GM19193 (cell line): Measurements from ENCODE around the gene COL7A1.

Source experiments
- POLR2A ChIP-seq: IDR thresholded peaks from 4 replicates; pipeline ENCODE4 v1.6.1; 2011; ENCODE audit not compliant: insufficient read depth, insufficient read length; ENCODE audit errors: extremely low read depth

Gene COL7A1

GRCh38 chr3:48628277-48629017 is 33.3 kb upstream of the COL7A1 start:
- no peak for TF ChIP-seq POLR2A

GRCh38 chr3:48625600-48625999 is 30.5 kb upstream of the COL7A1 start:
- no peak for TF ChIP-seq POLR2A

GRCh38 chr3:48624767-48625166 is 29.6 kb upstream of the COL7A1 start:
- TF ChIP-seq POLR2A, result no peak

- no peak for TF ChIP-seq POLR2A
These were observed 28.9 kb upstream of the COL7A1 start for GRCh38 chr3:48623851-48624547.

GRCh38 chr3:48621461-48621869 is 26.3 kb upstream of the COL7A1 start, which contains the start of gene TMEM89:
Gene TMEM89, minus strand, starts transcription at chr3:48621769. Its CDS starts 13 bp downstream, at chr3:48621756.
- TF ChIP-seq POLR2A, result no peak

- TF ChIP-seq POLR2A, result no peak
These were observed 24.7 kb upstream of the COL7A1 start for GRCh38 chr3:48619541-48620524.

- no peak for TF ChIP-seq POLR2A
These were observed 22.4 kb upstream of the COL7A1 start for GRCh38 chr3:48617559-48617958.

- TF ChIP-seq POLR2A, result no peak
These were observed 18.9 kb upstream of the COL7A1 start for GRCh38 chr3:48614044-48614443.

- no peak for TF ChIP-seq POLR2A
These were observed 17.2 kb upstream of the COL7A1 start for GRCh38 chr3:48612309-48612708.

- TF ChIP-seq POLR2A, result peak; percentile 97
These were observed 14.2 kb upstream of the COL7A1 start, which contains the start of gene UQCRC1 for GRCh38 chr3:48609088-48610005. Gene UQCRC1, minus strand, starts transcription at chr3:48609646. Its CDS starts 26 bp downstream, at chr3:48609620.

GRCh38 chr3:48607519-48607918 is 12.4 kb upstream of the COL7A1 start:
- no peak for TF ChIP-seq POLR2A

GRCh38 chr3:48601622-48601994 is 6.5 kb upstream of the COL7A1 start:
- no peak for TF ChIP-seq POLR2A

- TF ChIP-seq POLR2A, result no peak
These were observed 5.8 kb upstream of the COL7A1 start for GRCh38 chr3:48600711-48601621.
